B cell (primary cell): Measurements from ENCODE around the gene TMEM52. TPM values are rescaled to one million over a fixed set of nuclear protein-coding genes. Genes with fewer than 3 reads are reported as not detected.
A peak's percentile ranks its signal among the peaks of the same experiment; 100 is the strongest.

Experiments
- ATAC-seq: fragments of 200-7000 bp; cut with Tn5 transposase; one replicate; pipeline ENCODE4 v1.10.0; 2021; ENCODE audit warnings: low read depth, mild to moderate bottlenecking, moderate number of reproducible peaks, moderate library complexity
- CTCF ChIA-PET: fragments of 350-600 bp; sonication (Branson Sonifier 250); formaldehyde crosslinking; loops from one replicate; lab custom pipeline; 2021; ENCODE audit warnings: antibody characterized with exemption, inconsistent platforms; lab: Charles Lee
- POLR2A ChIA-PET: fragments of 350-600 bp; sonication (Branson Sonifier 250); formaldehyde crosslinking; loops from one replicate; lab custom pipeline; 2021; ENCODE audit warnings: antibody characterized with exemption; lab: Charles Lee
- DNase-seq: peaks from one replicate; pipeline ENCODE4 v3.0.0; 2013
- H2AFZ ChIP-seq: 2 replicates; pipeline ENCODE4 v1.6.1; 2012; ENCODE audit warnings: mild to moderate bottlenecking, low read depth, low read length; ENCODE audit not compliant: insufficient read depth, poor library complexity, severe bottlenecking
- H3K27ac ChIP-seq, 2 donors: 1 replicate in 1 of 2; 2 replicates in 1 of 2; pipeline ENCODE4 v1.5.1; 2012 to 2013; ENCODE audit warnings: low read length in 2 of 2, mild to moderate bottlenecking in 2 of 2, moderate library complexity in 1 of 2
- H3K27me3 ChIP-seq, 4 experiments: fragments of 200-600 bp in 1 of 4; sonication (generic) in 1 of 4; replicated peaks in 1 of 4; 1 replicate in 2 of 4; 2 replicates in 2 of 4; pipeline versions ENCODE4 v1.6.1 to v1.7.0; 2013 to 2016; ENCODE audit warnings: low read length in 3 of 4, mild to moderate bottlenecking in 2 of 4, mixed read lengths in 1 of 4, moderate library complexity in 1 of 4; ENCODE audit not compliant: insufficient read depth in 4 of 4, control insufficient read depth in 3 of 4; ENCODE audit errors: control extremely low read depth in 1 of 4
- H3K36me3 ChIP-seq, 2 experiments: replicated peaks in 1 of 2; 1 replicate in 1 of 2; 2 replicates in 1 of 2; pipeline versions ENCODE4 v1.6.1 to v1.7.1; 2013; ENCODE audit warnings: low read length in 1 of 2; ENCODE audit not compliant: insufficient read depth in 2 of 2, control insufficient read depth in 1 of 2; ENCODE audit errors: control extremely low read depth in 1 of 2, extremely low read depth in 1 of 2
- H3K4me1 ChIP-seq, 2 donors: fragments of 200-600 bp in 1 of 2; sonication (generic) in 1 of 2; 1 replicate in 1 of 2; 2 replicates in 1 of 2; pipeline versions ENCODE4 v1.5.1 to v1.6.1; 2013 to 2017; ENCODE audit warnings: low read length in 2 of 2; ENCODE audit not compliant: control insufficient read depth in 2 of 2, insufficient read depth in 2 of 2
- H3K4me2 ChIP-seq: replicated peaks from 2 replicates; pipeline ENCODE3; 2012; ENCODE audit warnings: mild to moderate bottlenecking, low read depth, low read length; ENCODE audit not compliant: poor library complexity, severe bottlenecking
- H3K4me3 ChIP-seq, 5 experiments: fragments of 200-600 bp in 1 of 5; sonication (generic) in 1 of 5; 1 replicate in 3 of 5; 2 replicates in 2 of 5; pipeline versions ENCODE4 v1.5.1 to v1.7.0; 2011 to 2016; ENCODE audit warnings: low read length in 4 of 5, mild to moderate bottlenecking in 4 of 5, low read depth in 2 of 5, control low read depth in 1 of 5, moderate library complexity in 1 of 5; ENCODE audit not compliant: insufficient read depth in 1 of 5; ENCODE audit errors: control extremely low read depth in 1 of 5, extremely low read depth in 1 of 5
- H3K79me2 ChIP-seq: fragments of 200-600 bp; sonication (generic); one replicate; pipeline ENCODE4 v1.6.0; 2016; ENCODE audit warnings: low read length; ENCODE audit not compliant: control insufficient read depth, insufficient read depth
- H3K9ac ChIP-seq: fragments of 200-600 bp; sonication (generic); 2 replicates; pipeline ENCODE4 v1.6.1; 2017; ENCODE audit warnings: mild to moderate bottlenecking, low read length, moderate library complexity
- H3K9me3 ChIP-seq, 3 donors: one replicate each; pipeline versions ENCODE4 v1.6.1 to v1.7.1; 2013; ENCODE audit warnings: low read length in 2 of 3; ENCODE audit not compliant: control insufficient read depth in 2 of 3, insufficient read depth in 1 of 3; ENCODE audit errors: control extremely low read depth in 1 of 3
- H4K20me1 ChIP-seq: 2 replicates; pipeline ENCODE4 v1.6.0; 2012; ENCODE audit warnings: mild to moderate bottlenecking, low read length; ENCODE audit not compliant: insufficient read depth, control insufficient read depth, poor library complexity, severe bottlenecking
- H3K27ac Mint-ChIP-seq: one replicate; pipeline ENCODE4 v1.8.0; 2021; ENCODE audit warnings: mixed read lengths
- H3K27me3 Mint-ChIP-seq: one replicate; pipeline ENCODE4 v1.8.0; 2021; ENCODE audit warnings: mixed read lengths
- H3K4me1 Mint-ChIP-seq: one replicate; pipeline ENCODE4 v1.8.0; 2021; ENCODE audit warnings: mixed read lengths
- H3K4me3 Mint-ChIP-seq: one replicate; pipeline ENCODE4 v1.8.0; 2021; ENCODE audit warnings: mixed read lengths
- H3K9me3 Mint-ChIP-seq: one replicate; pipeline ENCODE4 v1.8.0; 2022; ENCODE audit warnings: mixed read lengths; ENCODE audit not compliant: insufficient read depth
- EZH2 ChIP-seq: IDR thresholded peaks from 2 replicates; pipeline ENCODE4 v1.6.1; 2012; ENCODE audit warnings: borderline replicate concordance, low read depth, mild to moderate bottlenecking, moderate library complexity, low read length; ENCODE audit not compliant: insufficient read depth, poor library complexity, severe bottlenecking
- WGBS: methylation state at CpG from one replicate; pipeline ENCODE4 v1.1.5; 2013; ENCODE audit warnings: missing lambda C conversion rate; ENCODE audit not compliant: insufficient coverage; 5-methylcytosine and 5-hydroxymethylcytosine counted together
- intact Hi-C: fragments of 100-400 bp; cut with micrococcal nuclease; formaldehyde crosslinking; loops from one replicate; pipeline ENCODE4 v1.10.0; 2022
- polyA plus RNA-seq: library from polyadenylated mRNA; depleted of rRNA; stranded (reverse); fragments of >200 nt; gene quantifications from 2 replicates; pipeline ENCODE4 v1.2.3, GENCODE V29; 2012
- total RNA-seq, 2 donors: library from RNA; stranded (reverse); fragments of 120-200 nt in 1 of 2; gene quantifications; 1 replicate in 1 of 2; 2 replicates in 1 of 2; pipeline versions ENCODE4 v1.2.3 to v1.2.4, GENCODE V29; 2013 to 2022
- TF ChIP-seq, protein P1 (sequence below): fragments of 200-600 bp; IDR thresholded peaks from one replicate; pipeline ENCODE4 v1.8.0; 2022; ENCODE audit warnings: antibody characterized with exemption, mild to moderate bottlenecking

TMEM52 gene
- total and polyA plus RNA-seq, 2 donors (not counting 1 experiment from before 2014, with no cell fraction given) = 0.69 to 1.00 TPM

DNA sequence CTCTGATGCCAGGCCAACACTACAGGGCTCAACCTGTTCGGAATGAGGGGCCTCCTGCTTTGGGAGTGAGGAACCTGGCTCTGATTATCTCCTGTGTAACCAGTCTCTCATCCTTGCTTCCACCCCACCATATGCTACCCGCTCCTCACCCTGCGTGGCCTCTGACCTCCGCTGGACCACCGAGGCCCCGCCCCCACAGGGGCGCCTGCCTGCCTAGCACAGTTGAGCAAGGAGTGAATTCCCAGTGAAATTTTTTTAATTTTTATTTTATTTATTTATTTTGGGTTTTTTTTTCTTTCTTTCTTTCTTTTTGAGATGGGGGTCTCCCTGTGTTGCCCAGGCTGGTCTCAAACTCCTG is 26.3 kb downstream of the TMEM52 start:
- H3K27me3 ChIP-seq = no peaks in the 10 kb centered on the region
- H2AFZ ChIP-seq = no peak overlapping the region
- H3K36me3 ChIP-seq = no peaks in the 10 kb centered on the region
- H3K4me1 Mint-ChIP-seq = peaks cover 52% of the 10 kb centered on the region
- H3K79me2 ChIP-seq = peaks cover 31% of the 10 kb centered on the region
- no peak overlapping the region for H3K4me3 ChIP-seq
- peak overlapping the region; percentile 94 for H3K27ac Mint-ChIP-seq
- ChIA-PET POLR2A (interaction anchor here (2.0 kb wide), 1 partner anchor 15 kb away, joined by 6 read pairs; no protein-coding TSS in a partner anchor), CTCF (interaction anchor here (1.7 kb wide), 1 partner anchor 14 kb away, joined by 21 read pairs; no protein-coding TSS in a partner anchor)
- ATAC-seq (no peak), DNase-seq (no peak)
- H3K9ac ChIP-seq = peak overlapping the region; percentile 83
- no peaks in the 10 kb centered on the region for H3K9me3 ChIP-seq
- TF ChIP-seq, protein P1, sequence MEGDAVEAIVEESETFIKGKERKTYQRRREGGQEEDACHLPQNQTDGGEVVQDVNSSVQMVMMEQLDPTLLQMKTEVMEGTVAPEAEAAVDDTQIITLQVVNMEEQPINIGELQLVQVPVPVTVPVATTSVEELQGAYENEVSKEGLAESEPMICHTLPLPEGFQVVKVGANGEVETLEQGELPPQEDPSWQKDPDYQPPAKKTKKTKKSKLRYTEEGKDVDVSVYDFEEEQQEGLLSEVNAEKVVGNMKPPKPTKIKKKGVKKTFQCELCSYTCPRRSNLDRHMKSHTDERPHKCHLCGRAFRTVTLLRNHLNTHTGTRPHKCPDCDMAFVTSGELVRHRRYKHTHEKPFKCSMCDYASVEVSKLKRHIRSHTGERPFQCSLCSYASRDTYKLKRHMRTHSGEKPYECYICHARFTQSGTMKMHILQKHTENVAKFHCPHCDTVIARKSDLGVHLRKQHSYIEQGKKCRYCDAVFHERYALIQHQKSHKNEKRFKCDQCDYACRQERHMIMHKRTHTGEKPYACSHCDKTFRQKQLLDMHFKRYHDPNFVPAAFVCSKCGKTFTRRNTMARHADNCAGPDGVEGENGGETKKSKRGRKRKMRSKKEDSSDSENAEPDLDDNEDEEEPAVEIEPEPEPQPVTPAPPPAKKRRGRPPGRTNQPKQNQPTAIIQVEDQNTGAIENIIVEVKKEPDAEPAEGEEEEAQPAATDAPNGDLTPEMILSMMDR = no peak
- no peak for TF ChIP-seq EZH2
- H3K4me1 ChIP-seq = peaks cover 44 to 68% of the 10 kb centered on the region in 2 donors
- intact Hi-C loops = no loop called here
- peak overlapping the region; percentile 91 for H3K4me3 Mint-ChIP-seq
- peak overlapping the region; percentile 97 for H3K4me2 ChIP-seq
- H4K20me1 ChIP-seq = peaks cover 24% of the 10 kb centered on the region
- 86% methylated on average over 1 of the region's 7 CpGs for WGBS
- H3K27me3 Mint-ChIP-seq = no peaks in the 10 kb centered on the region
- H3K9me3 Mint-ChIP-seq = no peaks in the 10 kb centered on the region
- no peak overlapping the region for H3K27ac ChIP-seq

GRCh38 chr1:1892079-1892762 is 26.9 kb downstream of the TMEM52 start:
- ChIA-PET POLR2A (interaction anchor here (1.0 to 2.0 kb wide), 4 partner anchors 10 to 113 kb away, joined by 5 to 6 read pairs (median 6); no protein-coding TSS in a partner anchor), CTCF (interaction anchor here (0.6 to 1.7 kb wide), 4 partner anchors 15 to 113 kb away, joined by 3 to 21 read pairs (median 7); no protein-coding TSS in a partner anchor)
- DNase-seq (no peak), ATAC-seq (no peak)
- Mint-ChIP-seq H3K4me3 (peak overlapping the region; percentile 91), H3K27me3 (no peaks in the 10 kb centered on the region), H3K27ac (peak overlapping the region; percentile 94), H3K4me1 (peaks cover 56% of the 10 kb centered on the region), H3K9me3 (no peaks in the 10 kb centered on the region)
- peaks cover 49 to 68% of the 10 kb centered on the region in 2 donors for H3K4me1 ChIP-seq
- peaks cover 29% of the 10 kb centered on the region for H4K20me1 ChIP-seq
- H2AFZ ChIP-seq = peak overlapping the region; percentile 82
- intact Hi-C loops = no loop called here
- TF ChIP-seq, protein P1 = no peak
- TF ChIP-seq EZH2 = no peak
- 53% methylated on average over 14 of the region's 21 CpGs for WGBS
- peak overlapping the region; percentile 3 to 88 (median 61) for H3K4me3 ChIP-seq
- peak overlapping the region; percentile 97 for H3K4me2 ChIP-seq
- H3K27me3 ChIP-seq = no peaks in the 10 kb centered on the region
- no peaks in the 10 kb centered on the region for H3K36me3 ChIP-seq
- peaks cover 37% of the 10 kb centered on the region for H3K79me2 ChIP-seq
- H3K27ac ChIP-seq = peak overlapping the region; percentile 65 to 78
- H3K9me3 ChIP-seq = no peaks in the 10 kb centered on the region
- H3K9ac ChIP-seq = peak overlapping the region; percentile 83
